ENCODE measurements around the gene CDR2L. TPM values are rescaled to one million over a fixed set of nuclear protein-coding genes. Genes with fewer than 3 reads are reported as not detected.

Gene CDR2L
- polyA plus RNA-seq, 3 donors, result 0.05 TPM; not detected in 2

GRCh38 chr17:75009139-75009724, 21.8 kb downstream of the CDR2L start:
- no peak for DNase-seq
- Mint-ChIP-seq H3K4me1 (peaks cover 17% of the 10 kb centered on the region), H3K4me3 (no peak overlapping the region), H3K9me3 (no peaks in the 10 kb centered on the region), H3K27me3 (ENCODE audit: low read depth in 3 of 3) (peaks cover 3 to 10% (median 8%) of the 10 kb centered on the region in 3 donors), H3K27ac (no peak overlapping the region), H3K36me3 (peaks cover 0 to 2% of the 10 kb centered on the region in 2 donors)
- Histone ChIP-seq H3K4me1 (ENCODE audit: control insufficient read depth in 1 of 2, insufficient read depth in 2 of 2, low read length in 2 of 2) (peaks cover 17 to 22% of the 10 kb centered on the region in 2 donors), H3K4me2 (replicated peaks; ENCODE audit: extremely low read depth, low read length, poor library complexity, severe bottlenecking) (no peak overlapping the region), H3K36me3 (replicated peaks in 1 of 2; ENCODE audit: control insufficient read depth in 1 of 2, insufficient read depth in 2 of 2, low read length in 2 of 2) (no peaks in the 10 kb centered on the region), H3K4me3 (replicated peaks in 1 of 3; ENCODE audit: low read depth in 2 of 3, low read length in 3 of 3) (no peak overlapping the region), H2AFZ (ENCODE audit: insufficient read depth, low read depth, low read length, poor library complexity, severe bottlenecking) (no peak overlapping the region), H3K9me3 (replicated peaks in 1 of 2; ENCODE audit: control insufficient read depth in 1 of 2, insufficient read depth in 1 of 2, low read length in 2 of 2) (no peaks in the 10 kb centered on the region), H4K20me1 (ENCODE audit: insufficient read depth, low read length) (peaks cover 11% of the 10 kb centered on the region), H3K27me3 (ENCODE audit: control insufficient read depth in 2 of 2, insufficient read depth in 2 of 2, low read length in 2 of 2) (no peaks in the 10 kb centered on the region), H3K79me2 (ENCODE audit: insufficient read depth, low read length) (peaks cover 11% of the 10 kb centered on the region), H3K9ac (ENCODE audit: insufficient read depth, low read length, poor library complexity, severe bottlenecking) (no peak overlapping the region), H3K27ac (ENCODE audit: low read depth in 1 of 2, low read length in 2 of 2) (no peak overlapping the region)
- TF ChIP-seq CTCF (IDR thresholded peaks at IDR 0.05), result no peak
- 100% methylated on average over 1 of the region's 2 CpGs for WGBS (ENCODE audit: insufficient coverage)
- intact Hi-C loops (cut with micrococcal nuclease), result loop anchor here in 1 of 2 donors (5.0 kb wide), 1 partner anchor 47 kb away; no protein-coding TSS in a partner anchor

GRCh38 chr17:75010683-75011400, 23.4 kb downstream of the CDR2L start:
- peaks cover 2 to 3% of the 10 kb centered on the region in 2 donors for H3K36me3 Mint-ChIP-seq
- Histone ChIP-seq H3K4me3 (replicated peaks in 1 of 3; ENCODE audit: low read depth in 2 of 3, low read length in 3 of 3) (no peak overlapping the region), H3K4me1 (ENCODE audit: control insufficient read depth in 1 of 2, insufficient read depth in 2 of 2, low read length in 2 of 2) (peaks cover 17 to 22% of the 10 kb centered on the region in 2 donors), H3K36me3 (replicated peaks in 1 of 2; ENCODE audit: control insufficient read depth in 1 of 2, insufficient read depth in 2 of 2, low read length in 2 of 2) (peaks cover 0 to 2% of the 10 kb centered on the region in 2 donors), H3K27ac (ENCODE audit: low read depth in 1 of 2, low read length in 2 of 2) (no peak overlapping the region), H4K20me1 (ENCODE audit: insufficient read depth, low read length) (peaks cover 15% of the 10 kb centered on the region), H2AFZ (ENCODE audit: insufficient read depth, low read depth, low read length, poor library complexity, severe bottlenecking) (peak overlapping the region; percentile 97), H3K9me3 (replicated peaks in 1 of 2; ENCODE audit: control insufficient read depth in 1 of 2, insufficient read depth in 1 of 2, low read length in 2 of 2) (no peaks in the 10 kb centered on the region), H3K9ac (ENCODE audit: insufficient read depth, low read length, poor library complexity, severe bottlenecking) (no peak overlapping the region), H3K79me2 (ENCODE audit: insufficient read depth, low read length) (peaks cover 19% of the 10 kb centered on the region), H3K27me3 (ENCODE audit: control insufficient read depth in 2 of 2, insufficient read depth in 2 of 2, low read length in 2 of 2) (no peaks in the 10 kb centered on the region), H3K4me2 (replicated peaks; ENCODE audit: extremely low read depth, low read length, poor library complexity, severe bottlenecking) (no peak overlapping the region)
- no peaks in the 10 kb centered on the region for H3K9me3 Mint-ChIP-seq
- H3K27ac Mint-ChIP-seq, result peak overlapping the region in 1 of 7 donors; percentile 58
- H3K4me3 Mint-ChIP-seq, result no peak overlapping the region
- intact Hi-C loops (cut with micrococcal nuclease), result no loop called here
- H3K27me3 Mint-ChIP-seq (ENCODE audit: low read depth in 3 of 3), result peaks cover 3 to 8% (median 4%) of the 10 kb centered on the region in 3 donors
- DNase-seq, result no peak
- 88% methylated on average over 4 of the region's 8 CpGs for WGBS (ENCODE audit: insufficient coverage)
- H3K4me1 Mint-ChIP-seq, result peaks cover 20% of the 10 kb centered on the region
- TF ChIP-seq CTCF (IDR thresholded peaks at IDR 0.05), result no peak

All from CD14-positive monocyte (primary cell).